Kidney epithelial cell (primary cell): ENCODE results near the gene SOX11. TPM values are rescaled to one million over a fixed set of nuclear protein-coding genes. Genes with fewer than 3 reads are reported as not detected.

Source experiments
- DNase-seq: peaks from one replicate; pipeline ENCODE4 v3.0.0-alpha.2; 2010; ENCODE audit warnings: low read depth
- H3K27me3 ChIP-seq: 2 replicates; pipeline ENCODE4 v1.6.0; 2011; ENCODE audit warnings: low read length; ENCODE audit not compliant: control insufficient read depth, insufficient read depth
- H3K36me3 ChIP-seq: 2 replicates; pipeline ENCODE4 v1.5.1; 2011; ENCODE audit warnings: low read length; ENCODE audit not compliant: control insufficient read depth, insufficient read depth
- H3K4me3 ChIP-seq: 2 replicates; pipeline ENCODE4 v1.5.1; 2011; ENCODE audit warnings: low read depth, mild to moderate bottlenecking, control low read depth, low read length
- CTCF ChIP-seq: IDR thresholded peaks from 2 replicates; pipeline ENCODE4 v1.5.1; 2011; ENCODE audit warnings: mild to moderate bottlenecking, moderate library complexity, low read length, control low read depth, inconsistent platforms; ENCODE audit not compliant: insufficient read depth, poor library complexity, severe bottlenecking
- total RNA-seq: library from RNA; depleted of rRNA; stranded (reverse); fragments of >200 nt; gene quantifications from 2 replicates; pipeline ENCODE4 v1.2.3, GENCODE V29; 2015

Gene SOX11
- total RNA-seq, 1 donor from 2014 or later, result 81.7 TPM

GRCh38 chr2:5748946-5749345 is 56.8 kb downstream of the SOX11 start:
- TF ChIP-seq CTCF, result no peak
- Histone ChIP-seq H3K36me3 (no peaks in the 10 kb centered on the region), H3K27me3 (no peaks in the 10 kb centered on the region), H3K4me3 (no peak overlapping the region)
- DNase-seq, result no peak

- DNase-seq, result no peak
These were observed 57.2 kb downstream of the SOX11 start for GRCh38 chr2:5749347-5749746.

More at GRCh38 chr2:5749347-5749746, 57.2 kb downstream of the SOX11 start:
- no peaks in the 10 kb centered on the region for H3K27me3 ChIP-seq
- no peak overlapping the region for H3K4me3 ChIP-seq
- no peak for TF ChIP-seq CTCF
- no peaks in the 10 kb centered on the region for H3K36me3 ChIP-seq
